ENCODE measurements around the gene PPARG.

- TF ChIP-seq CTCF (IDR thresholded peaks at IDR 0.05; ENCODE audit: low read length) (no peak), EZH2phosphoT487 (IDR thresholded peaks at IDR 0.05; ENCODE audit: low read length) (no peak), EZH2 (optimal IDR thresholded peaks at IDR 0.05; ENCODE audit: low read depth, low read length) (no peak)
Measured at GRCh38 chr3:12336099-12336498, 47.2 kb downstream of the PPARG start.

Data from MM.1S (cell line).